Thymus (tissue), 11 donors: ENCODE data around the gene TSHZ2. TPM values are rescaled to one million over a fixed set of nuclear protein-coding genes. Genes with fewer than 3 reads are reported as not detected.

Source experiments
- DNase-seq, 9 donors: peaks; one replicate each; pipeline ENCODE4 v3.0.0-alpha.2; 2013; ENCODE audit warnings: low spot score in 9 of 9, low read depth in 6 of 9, missing footprints in 1 of 9
- H3K27ac ChIP-seq, 2 donors: one replicate each; pipeline ENCODE4 v1.5.1; 2013; ENCODE audit warnings: control low read depth in 1 of 2, low read depth in 1 of 2, low read length in 1 of 2, mild to moderate bottlenecking in 1 of 2, moderate library complexity in 1 of 2
- H3K27me3 ChIP-seq, 2 donors: one replicate each; pipeline ENCODE4 v1.5.1; 2013; ENCODE audit warnings: low read length in 1 of 2; ENCODE audit not compliant: control insufficient read depth in 2 of 2, insufficient read depth in 1 of 2
- H3K36me3 ChIP-seq, 2 donors: one replicate each; pipeline ENCODE4 v1.5.1; 2013; ENCODE audit warnings: low read length in 1 of 2, mild to moderate bottlenecking in 1 of 2, moderate library complexity in 1 of 2; ENCODE audit not compliant: control insufficient read depth in 2 of 2, insufficient read depth in 2 of 2
- H3K4me1 ChIP-seq, 2 donors: one replicate each; pipeline ENCODE4 v1.5.1; 2013; ENCODE audit warnings: low read length in 2 of 2; ENCODE audit not compliant: control insufficient read depth in 2 of 2, insufficient read depth in 2 of 2
- H3K4me3 ChIP-seq, 2 donors: one replicate each; pipeline ENCODE4 v1.5.1; 2013; ENCODE audit warnings: low read length in 2 of 2, control low read depth in 1 of 2, mild to moderate bottlenecking in 1 of 2
- H3K9me3 ChIP-seq, 2 donors: one replicate each; pipeline ENCODE4 v1.5.1; 2013; ENCODE audit warnings: low read length in 1 of 2, mild to moderate bottlenecking in 1 of 2; ENCODE audit not compliant: control insufficient read depth in 2 of 2, insufficient read depth in 1 of 2
- WGBS: extraction: QIAGEN DNeasy Blood & Tissue Kit; methylation state at CpG from one replicate; pipeline ENCODE4 v1.1.7; 2013; 5-methylcytosine and 5-hydroxymethylcytosine counted together
- polyA plus RNA-seq: library from polyadenylated mRNA; stranded (reverse); fragments of 200-250 nt; gene quantifications from one replicate; pipeline ENCODE4 v1.2.3, GENCODE V29; 2013
- total RNA-seq: library from RNA; stranded (reverse); fragments of 120-200 nt; gene quantifications from one replicate; pipeline ENCODE4 v1.2.4, GENCODE V29; 2013
- donor health status: healthy.

TSHZ2 gene
- total and polyA plus RNA-seq, 2 donors, result 1.4 to 2.4 TPM

DNA sequence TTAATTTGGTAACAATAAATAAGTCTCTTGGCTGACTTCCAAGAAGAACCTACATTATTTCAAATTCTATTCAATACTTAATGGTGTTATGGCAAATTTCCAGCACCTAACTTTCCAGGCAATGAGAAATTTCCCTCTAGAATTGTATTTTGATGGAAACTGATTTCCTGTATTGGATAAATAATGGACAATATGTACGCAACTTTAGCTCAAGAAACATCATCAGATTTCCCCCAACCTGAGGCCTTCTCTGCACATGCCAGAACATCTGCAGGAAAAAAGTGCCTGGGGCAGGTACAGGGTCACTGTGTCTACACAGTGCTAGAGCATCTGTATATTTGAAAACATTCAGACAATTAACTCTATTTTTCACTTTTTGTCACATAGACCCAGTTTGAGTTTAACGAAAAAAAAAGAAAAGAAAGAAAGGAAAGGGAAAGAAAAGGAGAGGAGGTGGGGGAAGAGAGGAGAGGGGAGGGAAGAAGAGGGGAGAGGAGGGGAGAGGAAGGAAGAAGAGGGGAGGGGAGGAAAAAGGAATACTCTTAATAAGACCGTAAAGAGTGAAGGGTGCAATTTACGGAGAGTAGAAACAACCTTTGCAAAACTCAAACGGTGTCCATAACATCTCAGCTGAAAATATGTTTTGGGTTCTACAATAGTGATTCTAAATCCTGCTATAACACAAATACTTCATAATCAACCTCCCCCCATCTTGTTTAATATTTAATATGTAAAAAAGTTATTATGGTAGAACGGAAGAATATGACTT is 130.0 kb downstream of the TSHZ2 start:
- DNase-seq, result no peak
- WGBS, result 80% methylated on average over 6 of the region's 6 CpGs
- H3K36me3 ChIP-seq, result no peaks in the 10 kb centered on the region
- H3K27me3 ChIP-seq, result no peaks in the 10 kb centered on the region
- H3K27ac ChIP-seq, result no peak overlapping the region
- no peaks in the 10 kb centered on the region for H3K9me3 ChIP-seq
- H3K4me1 ChIP-seq, result no peaks in the 10 kb centered on the region
- no peak overlapping the region for H3K4me3 ChIP-seq

DNA sequence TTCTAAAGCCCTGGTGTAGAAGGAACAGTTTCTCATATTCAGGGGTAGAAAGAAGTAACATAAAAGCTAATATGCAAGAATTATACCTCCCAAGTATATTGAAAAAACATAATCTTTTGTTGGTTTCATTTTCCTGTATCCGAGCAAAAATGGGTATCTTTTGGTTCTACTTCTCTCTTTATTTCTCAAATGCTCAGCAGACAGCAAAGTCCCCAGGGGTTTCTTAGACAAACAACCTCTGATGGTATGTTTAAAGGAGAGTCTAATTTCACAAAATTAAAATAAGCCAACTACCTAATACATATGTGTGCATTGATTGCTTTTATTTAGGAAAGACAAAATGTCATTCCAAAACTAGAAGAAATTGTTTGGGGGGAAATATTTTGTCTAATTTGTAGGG is 131.0 kb downstream of the TSHZ2 start:
- Histone ChIP-seq H3K27me3 (no peaks in the 10 kb centered on the region), H3K9me3 (no peaks in the 10 kb centered on the region), H3K36me3 (no peaks in the 10 kb centered on the region), H3K4me3 (no peak overlapping the region), H3K4me1 (no peaks in the 10 kb centered on the region), H3K27ac (no peak overlapping the region)
- no peak for DNase-seq
- 92% methylated on average over 1 of the region's 1 CpG for whole genome bisulfite sequencing

DNA sequence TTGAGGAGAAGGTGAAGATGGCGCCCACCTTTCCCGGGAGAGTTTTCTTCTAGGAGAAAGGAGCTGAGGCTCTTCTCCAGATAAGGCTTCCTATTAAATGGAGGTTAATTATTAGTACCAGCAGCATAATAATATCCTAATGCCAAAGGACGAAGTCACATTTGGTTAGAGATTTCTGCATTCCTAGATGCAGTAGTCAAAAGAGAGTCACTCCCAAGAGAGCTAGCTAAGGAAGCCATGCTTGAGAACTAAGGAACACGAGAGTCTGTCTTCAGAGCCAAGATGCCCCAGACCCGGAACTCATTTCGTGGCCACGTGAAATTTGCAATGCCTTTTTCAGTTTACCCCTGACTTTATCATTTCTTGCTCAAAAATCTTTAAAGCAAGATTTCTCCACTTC is 132.7 kb downstream of the TSHZ2 start:
- 88% methylated on average over 7 of the region's 7 CpGs for WGBS
- H3K4me1 ChIP-seq, result no peaks in the 10 kb centered on the region
- no peak for DNase-seq
- H3K27me3 ChIP-seq, result no peaks in the 10 kb centered on the region
- no peak overlapping the region for H3K27ac ChIP-seq
- H3K4me3 ChIP-seq, result no peak overlapping the region
- H3K36me3 ChIP-seq, result no peaks in the 10 kb centered on the region
- no peaks in the 10 kb centered on the region for H3K9me3 ChIP-seq

DNA sequence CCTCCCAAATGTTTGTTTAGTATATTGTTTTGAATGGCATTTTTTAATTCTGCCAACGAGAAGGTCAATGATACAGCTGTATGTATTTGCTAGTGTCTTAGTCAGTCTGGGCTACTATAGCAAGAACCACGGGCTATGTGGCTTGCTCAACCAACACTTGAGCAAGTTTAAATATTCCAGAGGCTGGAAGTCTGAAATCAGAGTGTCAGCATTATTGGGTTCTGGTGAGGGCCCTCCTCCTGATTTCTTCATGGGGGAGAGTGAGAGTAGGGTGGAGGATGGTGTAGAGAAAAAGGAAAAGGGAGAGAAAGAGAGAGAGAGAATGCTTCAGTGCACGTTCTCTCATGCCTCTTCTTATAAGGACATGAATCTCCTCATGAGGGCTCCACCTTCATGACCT is 144.6 kb downstream of the TSHZ2 start:
- DNase-seq, result no peak
- WGBS, result 85% methylated on average over 3 of the region's 3 CpGs
- no peaks in the 10 kb centered on the region for H3K36me3 ChIP-seq
- H3K27ac ChIP-seq, result no peak overlapping the region
- no peaks in the 10 kb centered on the region for H3K4me1 ChIP-seq
- no peaks in the 10 kb centered on the region for H3K9me3 ChIP-seq
- H3K27me3 ChIP-seq, result no peaks in the 10 kb centered on the region
- no peak overlapping the region for H3K4me3 ChIP-seq

DNA sequence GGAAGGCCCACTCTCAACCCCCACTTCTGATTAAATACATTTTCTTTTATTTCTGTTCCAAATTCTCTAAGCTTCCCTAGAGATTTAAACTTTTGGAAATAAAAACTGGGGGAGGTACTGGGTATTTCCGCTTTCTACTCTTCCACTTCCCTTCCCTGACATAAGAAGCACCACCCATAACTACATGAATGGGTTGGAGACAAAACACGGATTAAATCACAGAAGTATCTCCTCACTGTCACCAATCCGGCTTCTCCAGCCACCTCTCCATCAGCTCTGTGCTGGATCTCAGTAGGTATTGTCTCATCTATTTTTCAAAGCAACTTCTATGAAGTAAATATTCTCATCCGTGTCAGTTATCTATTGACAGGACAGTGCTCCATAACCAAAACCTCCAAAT is 150.7 kb downstream of the TSHZ2 start:
- H3K4me3 ChIP-seq, result no peak overlapping the region
- no peaks in the 10 kb centered on the region for H3K27me3 ChIP-seq
- peaks cover 0 to 3% of the 10 kb centered on the region in 2 donors for H3K4me1 ChIP-seq
- 78% methylated on average over 4 of the region's 4 CpGs for WGBS
- H3K36me3 ChIP-seq, result no peaks in the 10 kb centered on the region
- H3K9me3 ChIP-seq, result no peaks in the 10 kb centered on the region
- no peak overlapping the region for H3K27ac ChIP-seq
- DNase-seq, result no peak

DNA sequence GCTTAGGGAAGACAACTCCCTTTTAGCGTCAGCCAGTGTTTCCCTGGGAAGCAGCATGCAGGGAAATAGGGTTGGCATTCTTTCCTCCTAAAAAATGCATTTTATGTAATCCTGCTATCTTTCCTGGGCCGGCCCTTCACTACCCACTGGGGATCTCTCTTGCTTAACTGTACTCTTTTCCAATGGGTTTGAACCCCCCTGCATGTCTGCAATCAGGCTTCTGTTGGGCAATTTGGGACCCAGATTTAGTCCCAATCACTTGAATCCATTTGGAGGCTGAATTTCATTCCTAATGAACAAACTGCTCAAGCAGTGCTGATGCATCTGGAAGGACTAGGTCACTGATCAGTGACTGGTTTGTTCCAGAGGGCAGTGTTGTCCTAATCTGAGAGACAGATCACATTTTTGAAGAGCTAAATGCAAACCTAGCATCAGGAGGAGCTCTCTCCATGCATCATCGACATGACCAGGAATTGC is 152.0 kb downstream of the TSHZ2 start:
- Histone ChIP-seq H3K36me3 (no peaks in the 10 kb centered on the region), H3K4me1 (peaks cover 0 to 3% of the 10 kb centered on the region in 2 donors), H3K4me3 (no peak overlapping the region), H3K27ac (peak overlapping the region in 1 of 2 donors; percentile 28), H3K27me3 (no peaks in the 10 kb centered on the region), H3K9me3 (no peaks in the 10 kb centered on the region)
- 91% methylated on average over 3 of the region's 3 CpGs for WGBS
- no peak for DNase-seq

DNA sequence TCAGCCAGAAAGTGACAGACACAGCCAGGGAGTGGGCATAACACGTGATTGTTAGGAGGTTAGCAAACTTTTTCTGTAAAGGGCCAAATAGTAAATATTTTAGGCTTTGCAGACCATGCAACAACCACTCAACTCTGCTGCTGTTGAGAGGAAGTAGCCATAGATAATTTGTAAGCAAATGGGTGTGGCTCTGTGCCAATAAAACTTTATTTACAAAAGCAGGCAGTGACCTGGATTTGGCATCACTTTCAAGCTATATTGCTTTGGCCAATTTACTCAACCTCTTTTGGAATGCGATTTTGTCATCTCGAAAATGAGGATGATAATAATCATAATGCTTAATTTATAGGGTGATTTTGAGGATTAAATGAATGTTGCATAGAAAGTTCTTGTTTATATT is 152.6 kb downstream of the TSHZ2 start:
- 91% methylated on average over 3 of the region's 3 CpGs for WGBS
- H3K27me3 ChIP-seq, result no peaks in the 10 kb centered on the region
- peaks cover 0 to 3% of the 10 kb centered on the region in 2 donors for H3K4me1 ChIP-seq
- no peak overlapping the region for H3K4me3 ChIP-seq
- H3K36me3 ChIP-seq, result no peaks in the 10 kb centered on the region
- DNase-seq, result no peak
- no peak overlapping the region for H3K27ac ChIP-seq
- H3K9me3 ChIP-seq, result no peaks in the 10 kb centered on the region

DNA sequence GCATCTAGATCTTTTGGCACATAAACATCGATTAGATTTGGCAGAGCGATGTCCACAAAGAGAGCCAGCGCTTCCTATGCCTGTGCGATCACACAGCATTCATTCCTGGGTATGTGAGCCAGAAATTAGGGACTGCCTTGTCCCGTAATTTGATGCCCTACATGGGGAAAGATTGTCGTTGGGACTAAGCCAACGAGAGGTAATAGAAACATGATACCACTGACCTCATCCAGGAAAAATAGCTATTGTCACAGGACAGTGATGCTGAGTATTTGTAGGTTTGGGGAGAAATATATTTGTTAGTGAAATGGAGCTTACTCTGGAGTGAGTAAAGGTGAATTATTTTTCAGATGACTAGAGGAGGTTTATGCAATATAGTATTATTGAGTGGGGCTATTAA is 154.0 kb downstream of the TSHZ2 start:
- Histone ChIP-seq H3K27me3 (no peaks in the 10 kb centered on the region), H3K9me3 (no peaks in the 10 kb centered on the region), H3K27ac (no peak overlapping the region), H3K4me3 (no peak overlapping the region), H3K4me1 (peaks cover 0 to 3% of the 10 kb centered on the region in 2 donors), H3K36me3 (no peaks in the 10 kb centered on the region)
- no peak for DNase-seq
- 72% methylated on average over 7 of the region's 7 CpGs for WGBS

DNA sequence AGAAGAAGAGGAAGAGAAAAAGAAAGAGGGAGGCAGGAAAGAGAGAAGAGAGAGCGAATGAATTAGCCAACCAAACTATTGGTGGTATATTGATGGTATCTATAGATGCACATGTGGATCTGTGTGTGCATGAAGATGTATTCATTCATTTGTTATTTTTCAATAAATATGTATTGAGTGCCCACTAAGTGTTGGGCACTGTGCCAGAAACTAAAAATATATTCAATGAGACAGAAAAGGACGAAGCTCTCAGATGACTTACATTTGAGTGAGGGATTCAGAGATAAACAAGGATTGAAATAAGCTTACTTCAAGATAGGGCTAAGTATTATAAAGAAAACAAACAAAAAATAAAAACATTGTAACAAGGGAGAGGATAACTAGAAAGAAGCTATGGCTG is 154.9 kb downstream of the TSHZ2 start:
- H3K9me3 ChIP-seq, result no peaks in the 10 kb centered on the region
- 80% methylated on average over 2 of the region's 2 CpGs for WGBS
- H3K36me3 ChIP-seq, result no peaks in the 10 kb centered on the region
- DNase-seq, result no peak
- H3K27ac ChIP-seq, result no peak overlapping the region
- peaks cover 0 to 3% of the 10 kb centered on the region in 2 donors for H3K4me1 ChIP-seq
- no peaks in the 10 kb centered on the region for H3K27me3 ChIP-seq
- no peak overlapping the region for H3K4me3 ChIP-seq
